NB4 (cell line): ENCODE measurements around the gene EFNA4.

ENCODE experiments used
- DNase-seq: peaks from one replicate; pipeline ENCODE4 v3.0.0; 2010; ENCODE audit warnings: low read depth
- H3K4me3 ChIP-seq: one replicate; pipeline ENCODE4 v1.5.1; 2011; ENCODE audit warnings: mild to moderate bottlenecking, low read depth, low read length, moderate library complexity
- CTCF ChIP-seq: IDR thresholded peaks from one replicate; pipeline ENCODE4 v1.5.1; 2012; ENCODE audit warnings: low read depth, low read length
- MAX ChIP-seq: IDR thresholded peaks from 2 replicates; pipeline ENCODE4 v1.6.1; 2011; ENCODE audit warnings: low read depth, low read length
- MYC ChIP-seq: IDR thresholded peaks from 2 replicates; pipeline ENCODE4 v1.6.1; 2011; ENCODE audit warnings: low read depth, low read length
- POLR2A ChIP-seq: IDR thresholded peaks from 2 replicates; pipeline ENCODE4 v1.6.1; 2011; ENCODE audit warnings: mild to moderate bottlenecking; ENCODE audit not compliant: insufficient read length; ENCODE audit errors: extremely low read depth

Gene EFNA4

GRCh38 chr1:155107309-155108264 is 44.0 kb downstream of the EFNA4 start:
- H3K4me3 ChIP-seq, result no peak overlapping the region
- no peak for TF ChIP-seq MYC
- TF ChIP-seq CTCF, result no peak
- no peak for TF ChIP-seq MAX
- TF ChIP-seq POLR2A, result no peak
- DNase-seq, result no peak

- no peak overlapping the region for H3K4me3 ChIP-seq
These were observed 44.8 kb downstream of the EFNA4 start for GRCh38 chr1:155108296-155108695.

GRCh38 chr1:155110381-155110780 is 46.8 kb downstream of the EFNA4 start:
- DNase-seq, result no peak

More at GRCh38 chr1:155108296-155108695, 44.8 kb downstream of the EFNA4 start:
- DNase-seq, result no peak
- TF ChIP-seq MAX, result no peak
- TF ChIP-seq MYC, result no peak
- no peak for TF ChIP-seq POLR2A
- TF ChIP-seq CTCF, result no peak

GRCh38 chr1:155110826-155111225 is 47.3 kb downstream of the EFNA4 start:
- TF ChIP-seq MAX, result no peak
- no peak for TF ChIP-seq CTCF
- no peak for TF ChIP-seq MYC
- TF ChIP-seq POLR2A, result no peak
- no peak for DNase-seq
- no peak overlapping the region for H3K4me3 ChIP-seq

More at GRCh38 chr1:155110381-155110780, 46.8 kb downstream of the EFNA4 start:
- no peak overlapping the region for H3K4me3 ChIP-seq
- TF ChIP-seq CTCF, result no peak
- TF ChIP-seq POLR2A, result no peak
- no peak for TF ChIP-seq MAX
- no peak for TF ChIP-seq MYC

GRCh38 chr1:155113450-155113980 is 50.0 kb downstream of the EFNA4 start:
- no peak for DNase-seq
- no peak overlapping the region for H3K4me3 ChIP-seq
- TF ChIP-seq MAX (no peak), MYC (no peak)
